Measurements from ENCODE around the gene DHRS4L2.
"Not testable (repeated sequence)": the region's sequence is repeated elsewhere in the genome, so short reads cannot be mapped to it uniquely, and the experiment has no call there.

The DHRS4L2 gene

DNA sequence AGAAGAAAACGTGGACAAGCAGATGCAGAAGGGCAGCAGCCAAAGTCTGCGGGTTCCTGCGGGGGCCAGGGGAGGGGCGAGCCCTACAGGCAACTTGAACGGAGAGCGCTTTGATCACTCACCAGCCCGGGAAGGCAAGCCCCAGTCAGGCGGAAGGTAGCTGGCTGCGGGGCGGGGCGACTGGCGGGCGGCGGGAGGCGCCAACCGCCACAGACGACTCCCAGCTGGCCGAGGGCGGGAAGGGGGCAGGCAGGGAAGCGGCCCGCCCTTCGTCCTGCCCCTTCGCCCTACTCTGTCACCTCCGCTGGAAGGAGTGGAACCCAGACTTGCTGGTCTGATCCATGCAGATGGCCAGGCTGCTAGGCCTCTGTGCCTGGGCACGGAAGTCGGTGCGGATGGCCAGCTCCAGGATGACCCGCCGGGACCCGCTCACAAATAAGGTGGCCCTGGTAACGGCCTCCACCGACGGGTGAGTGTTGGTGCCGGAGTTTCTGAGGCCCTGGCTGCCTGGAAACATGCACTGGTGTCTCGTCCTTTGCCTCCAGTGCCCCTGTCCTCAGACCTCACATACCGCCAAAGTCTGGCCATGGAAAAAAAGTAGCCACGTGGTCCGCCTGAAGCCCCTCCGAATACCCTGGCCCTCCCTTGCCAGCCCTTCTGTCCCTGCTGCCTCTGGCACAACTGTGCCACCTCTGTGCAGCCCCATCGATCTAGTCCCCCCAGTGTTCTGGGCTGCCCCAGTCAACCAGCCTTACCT is at the start of gene DHRS4L2:
Gene DHRS4L2 (plus strand): TSS at position 323 of the 757 bp plus-strand sequence. CDS start 19 bp downstream, at position 342.
- H3K27me3 ChIP-seq (ENCODE audit: control insufficient read depth, insufficient read depth, low read length); H3K36me3 ChIP-seq (ENCODE audit: control insufficient read depth, insufficient read depth, low read length); H3K4me1 ChIP-seq (ENCODE audit: control insufficient read depth, insufficient read depth, low read length); H3K9me3 ChIP-seq (ENCODE audit: control insufficient read depth, insufficient read depth, low read length); H3K27ac ChIP-seq (ENCODE audit: low read depth, low read length): not testable (repeated sequence)
- Histone ChIP-seq H3K4me3 (ENCODE audit: low read depth, low read length) (peak within 1 kb of the TSS; percentile 47; the same call in 1 of the 2 replicates), H3K9ac (ENCODE audit: low read depth, low read length) (peak within 1 kb of the TSS; percentile 17)

- H3K4me1 ChIP-seq (ENCODE audit: control insufficient read depth, insufficient read depth, low read length) = no peaks in the 10 kb centered on the region
- no peak overlapping the region for H3K4me3 ChIP-seq (ENCODE audit: low read depth, low read length)
- no peak overlapping the region for H3K27ac ChIP-seq (ENCODE audit: low read depth, low read length)
These were observed 49.0 kb upstream of the DHRS4L2 start for GRCh38 chr14:23939607-23940326.

GRCh38 chr14:23941230-23941629 is 47.5 kb upstream of the DHRS4L2 start:
- Histone ChIP-seq H3K36me3 (ENCODE audit: control insufficient read depth, insufficient read depth, low read length) (no peaks in the 10 kb centered on the region), H3K9ac (ENCODE audit: low read depth, low read length) (no peak overlapping the region), H3K4me1 (ENCODE audit: control insufficient read depth, insufficient read depth, low read length) (no peaks in the 10 kb centered on the region), H3K9me3 (ENCODE audit: control insufficient read depth, insufficient read depth, low read length) (no peaks in the 10 kb centered on the region), H3K4me3 (ENCODE audit: low read depth, low read length) (no peak overlapping the region), H3K27ac (ENCODE audit: low read depth, low read length) (no peak overlapping the region), H3K27me3 (ENCODE audit: control insufficient read depth, insufficient read depth, low read length) (no peaks in the 10 kb centered on the region)

More at GRCh38 chr14:23939607-23940326, 49.0 kb upstream of the DHRS4L2 start:
- no peaks in the 10 kb centered on the region for H3K36me3 ChIP-seq (ENCODE audit: control insufficient read depth, insufficient read depth, low read length)
- no peaks in the 10 kb centered on the region for H3K9me3 ChIP-seq (ENCODE audit: control insufficient read depth, insufficient read depth, low read length)
- no peak overlapping the region for H3K9ac ChIP-seq (ENCODE audit: low read depth, low read length)
- no peaks in the 10 kb centered on the region for H3K27me3 ChIP-seq (ENCODE audit: control insufficient read depth, insufficient read depth, low read length)

GRCh38 chr14:23941669-23942068 is 47.1 kb upstream of the DHRS4L2 start:
- Histone ChIP-seq H3K27me3 (ENCODE audit: control insufficient read depth, insufficient read depth, low read length) (no peaks in the 10 kb centered on the region), H3K4me3 (ENCODE audit: low read depth, low read length) (no peak overlapping the region), H3K4me1 (ENCODE audit: control insufficient read depth, insufficient read depth, low read length) (no peaks in the 10 kb centered on the region), H3K9me3 (ENCODE audit: control insufficient read depth, insufficient read depth, low read length) (no peaks in the 10 kb centered on the region), H3K36me3 (ENCODE audit: control insufficient read depth, insufficient read depth, low read length) (no peaks in the 10 kb centered on the region), H3K27ac (ENCODE audit: low read depth, low read length) (no peak overlapping the region), H3K9ac (ENCODE audit: low read depth, low read length) (no peak overlapping the region)

GRCh38 chr14:23942587-23942986 is 46.1 kb upstream of the DHRS4L2 start:
- no peaks in the 10 kb centered on the region for H3K4me1 ChIP-seq (ENCODE audit: control insufficient read depth, insufficient read depth, low read length)
- H3K4me3 ChIP-seq (ENCODE audit: low read depth, low read length) = no peak overlapping the region
- H3K9ac ChIP-seq (ENCODE audit: low read depth, low read length) = no peak overlapping the region
- no peaks in the 10 kb centered on the region for H3K9me3 ChIP-seq (ENCODE audit: control insufficient read depth, insufficient read depth, low read length)
- H3K27me3 ChIP-seq (ENCODE audit: control insufficient read depth, insufficient read depth, low read length) = no peaks in the 10 kb centered on the region
- no peaks in the 10 kb centered on the region for H3K36me3 ChIP-seq (ENCODE audit: control insufficient read depth, insufficient read depth, low read length)
- no peak overlapping the region for H3K27ac ChIP-seq (ENCODE audit: low read depth, low read length)

DNA sequence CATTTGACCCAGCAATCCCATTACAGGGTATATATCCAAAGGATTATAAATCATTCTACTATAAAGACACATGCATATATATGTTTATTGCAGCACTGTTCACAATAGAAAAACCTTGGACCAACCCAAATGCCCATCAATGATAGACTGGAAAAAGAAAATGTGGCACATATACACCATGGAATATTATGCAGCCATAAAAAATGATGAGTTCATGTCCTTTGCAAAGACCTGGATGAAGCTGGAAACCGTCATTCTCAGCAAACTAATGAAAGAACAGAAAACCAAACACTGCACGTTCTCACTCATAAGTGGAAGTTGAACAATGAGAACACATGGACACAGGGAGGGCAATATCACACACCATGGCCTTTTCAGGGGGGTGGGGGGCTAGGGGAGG is 39.7 kb upstream of the DHRS4L2 start:
- H3K9me3 ChIP-seq (ENCODE audit: control insufficient read depth, insufficient read depth, low read length); H3K27ac ChIP-seq (ENCODE audit: low read depth, low read length); H3K4me3 ChIP-seq (ENCODE audit: low read depth, low read length); H3K27me3 ChIP-seq (ENCODE audit: control insufficient read depth, insufficient read depth, low read length); H3K36me3 ChIP-seq (ENCODE audit: control insufficient read depth, insufficient read depth, low read length); H3K9ac ChIP-seq (ENCODE audit: low read depth, low read length); H3K4me1 ChIP-seq (ENCODE audit: control insufficient read depth, insufficient read depth, low read length): not testable (repeated sequence)

DNA sequence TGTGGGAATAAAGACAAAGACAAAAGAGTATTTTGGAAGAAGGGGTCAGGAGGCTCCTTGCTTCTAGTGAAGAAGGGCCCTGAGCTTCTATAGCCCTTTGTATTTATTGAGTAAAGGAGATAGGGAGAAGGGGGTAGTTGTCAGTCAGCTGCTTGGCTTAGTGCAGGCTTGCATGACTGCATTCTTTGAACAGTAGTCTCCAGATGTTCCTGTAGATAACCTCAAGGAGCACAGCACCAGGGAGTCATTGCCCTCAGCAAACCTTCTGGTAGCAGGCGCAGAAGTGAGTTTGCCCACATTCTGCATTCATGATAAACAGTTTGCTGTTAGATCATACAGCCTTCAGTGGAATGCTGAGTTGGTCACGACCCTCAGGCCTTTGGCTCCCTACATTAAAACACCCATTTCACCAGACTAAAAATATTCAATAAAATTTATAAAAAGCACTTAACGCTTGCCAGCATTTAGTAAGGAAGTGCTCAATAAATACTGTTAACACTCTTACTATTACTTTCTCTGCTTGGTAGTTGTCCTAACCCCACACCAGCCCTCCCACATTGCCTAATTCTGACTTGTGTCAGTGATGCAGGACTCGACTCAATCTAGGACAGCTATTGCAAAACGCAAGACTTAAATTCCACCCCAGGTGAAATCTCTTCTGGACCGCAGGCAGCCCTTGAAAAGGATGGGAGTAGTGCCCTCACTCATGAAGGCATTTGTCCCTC is 38.2 kb upstream of the DHRS4L2 start:
- Histone ChIP-seq H3K9me3 (ENCODE audit: control insufficient read depth, insufficient read depth, low read length) (no peaks in the 10 kb centered on the region), H3K9ac (ENCODE audit: low read depth, low read length) (no peak overlapping the region), H3K36me3 (ENCODE audit: control insufficient read depth, insufficient read depth, low read length) (no peaks in the 10 kb centered on the region), H3K4me3 (ENCODE audit: low read depth, low read length) (no peak overlapping the region), H3K27me3 (ENCODE audit: control insufficient read depth, insufficient read depth, low read length) (no peaks in the 10 kb centered on the region), H3K4me1 (ENCODE audit: control insufficient read depth, insufficient read depth, low read length) (peaks cover 2% of the 10 kb centered on the region; the same call in 1 of the 2 replicates), H3K27ac (ENCODE audit: low read depth, low read length) (no peak overlapping the region)

DNA sequence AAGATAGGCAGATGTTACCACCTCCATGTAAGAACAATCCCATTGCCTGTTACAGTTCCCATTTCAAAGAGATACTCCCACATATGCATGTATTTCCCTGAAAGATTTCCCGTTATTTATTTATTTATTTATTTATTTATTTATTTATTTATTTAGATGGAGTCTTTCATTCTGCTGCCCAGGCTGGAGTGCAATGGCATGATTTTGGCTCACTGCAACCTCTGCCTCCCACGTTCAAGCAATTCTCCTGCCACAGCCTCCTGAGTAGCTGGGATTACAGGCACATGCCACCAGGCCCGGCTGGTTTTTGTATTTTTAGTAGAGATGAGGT is 37.6 kb upstream of the DHRS4L2 start:
- not testable (repeated sequence) for H3K4me1 ChIP-seq (ENCODE audit: control insufficient read depth, insufficient read depth, low read length); H3K36me3 ChIP-seq (ENCODE audit: control insufficient read depth, insufficient read depth, low read length); H3K27me3 ChIP-seq (ENCODE audit: control insufficient read depth, insufficient read depth, low read length); H3K9me3 ChIP-seq (ENCODE audit: control insufficient read depth, insufficient read depth, low read length); H3K4me3 ChIP-seq (ENCODE audit: low read depth, low read length); H3K27ac ChIP-seq (ENCODE audit: low read depth, low read length); H3K9ac ChIP-seq (ENCODE audit: low read depth, low read length)

GRCh38 chr14:23951590-23952201 is 37.0 kb upstream of the DHRS4L2 start:
- H3K9me3 ChIP-seq (ENCODE audit: control insufficient read depth, insufficient read depth, low read length) = no peaks in the 10 kb centered on the region
- no peak overlapping the region for H3K4me3 ChIP-seq (ENCODE audit: low read depth, low read length)
- H3K4me1 ChIP-seq (ENCODE audit: control insufficient read depth, insufficient read depth, low read length) = peaks cover 2% of the 10 kb centered on the region; the same call in 1 of the 2 replicates
- no peak overlapping the region for H3K27ac ChIP-seq (ENCODE audit: low read depth, low read length)
- no peak overlapping the region for H3K9ac ChIP-seq (ENCODE audit: low read depth, low read length)
- H3K36me3 ChIP-seq (ENCODE audit: control insufficient read depth, insufficient read depth, low read length) = no peaks in the 10 kb centered on the region
- no peaks in the 10 kb centered on the region for H3K27me3 ChIP-seq (ENCODE audit: control insufficient read depth, insufficient read depth, low read length)

GRCh38 chr14:23953116-23953463 is 35.6 kb upstream of the DHRS4L2 start:
- H3K27me3 ChIP-seq (ENCODE audit: control insufficient read depth, insufficient read depth, low read length); H3K36me3 ChIP-seq (ENCODE audit: control insufficient read depth, insufficient read depth, low read length); H3K4me1 ChIP-seq (ENCODE audit: control insufficient read depth, insufficient read depth, low read length); H3K9me3 ChIP-seq (ENCODE audit: control insufficient read depth, insufficient read depth, low read length): not testable (repeated sequence)
- peak overlapping the region; percentile 95 for H3K4me3 ChIP-seq (ENCODE audit: low read depth, low read length)
- H3K27ac ChIP-seq (ENCODE audit: low read depth, low read length) = peak overlapping the region; percentile 47
- H3K9ac ChIP-seq (ENCODE audit: low read depth, low read length) = 0 out of 2 replicates have a peak overlapping the region, but pooled peaks have one; percentile 45
